HL-60/S4 (cell line): ENCODE data around the gene KRT83.
"Not testable (repeated sequence)": the region's sequence is repeated elsewhere in the genome, so short reads cannot be mapped to it uniquely, and the experiment has no call there.

Source experiments
- in situ Hi-C: fragments of 300-500 bp; cut with MboI; formaldehyde crosslinking; loops from 2 replicates; pipeline ENCODE4 v1.14.3; 2022; ENCODE audit warnings: low sequenced_read_pairs

KRT83 gene

GRCh38 chr12:52334185-52334584 lies 13.0 kb upstream of the KRT83 start:
- in situ Hi-C loops, result no loop called here

GRCh38 chr12:52333321-52333720 lies 12.1 kb upstream of the KRT83 start:
- in situ Hi-C loops, result no loop called here

GRCh38 chr12:52332381-52332780 lies 11.2 kb upstream of the KRT83 start:
- in situ Hi-C loops, result no loop called here

- in situ Hi-C loops, result no loop called here
Measured at GRCh38 chr12:52331833-52332232, 10.6 kb upstream of the KRT83 start.

GRCh38 chr12:52331039-52331438 lies 9.8 kb upstream of the KRT83 start:
- in situ Hi-C loops, result no loop called here

GRCh38 chr12:52327830-52328500 lies 6.8 kb upstream of the KRT83 start:
- in situ Hi-C loops, result no loop called here

GRCh38 chr12:52327052-52327829 lies 6.0 kb upstream of the KRT83 start:
- in situ Hi-C loops, result no loop called here

GRCh38 chr12:52324153-52324444 lies 2.9 kb upstream of the KRT83 start:
- in situ Hi-C loops, result no loop called here

- in situ Hi-C loops, result no loop called here
Measured at GRCh38 chr12:52323416-52324152, 2.4 kb upstream of the KRT83 start.

GRCh38 chr12:52323001-52323400 lies 1.8 kb upstream of the KRT83 start:
- in situ Hi-C loops, result no loop called here

GRCh38 chr12:52322069-52322468 lies 871 bp upstream of the KRT83 start:
- in situ Hi-C loops, result no loop called here

- in situ Hi-C loops, result no loop called here
Measured at GRCh38 chr12:52321418-52321817, 220 bp upstream of the KRT83 start.

- in situ Hi-C loops, result no loop called here
Measured at GRCh38 chr12:52319097-52319496, 2.1 kb downstream of the KRT83 start.

- in situ Hi-C loops, result no loop called here
Measured at GRCh38 chr12:52318241-52318990, 2.8 kb downstream of the KRT83 start.

GRCh38 chr12:52317468-52318052 lies 3.6 kb downstream of the KRT83 start:
- in situ Hi-C loops, result no loop called here

- in situ Hi-C loops, result no loop called here
Measured at GRCh38 chr12:52316701-52317100, 4.5 kb downstream of the KRT83 start.

- in situ Hi-C loops, result no loop called here
Measured at GRCh38 chr12:52316290-52316689, 4.9 kb downstream of the KRT83 start.

GRCh38 chr12:52315721-52316120 lies 5.5 kb downstream of the KRT83 start:
- in situ Hi-C loops, result not testable (repeated sequence)

- in situ Hi-C loops, result no loop called here
Measured at GRCh38 chr12:52314511-52314910, 6.7 kb downstream of the KRT83 start.

GRCh38 chr12:52313926-52314325 lies 7.3 kb downstream of the KRT83 start:
- in situ Hi-C loops, result no loop called here

- in situ Hi-C loops, result no loop called here
Measured at GRCh38 chr12:52313461-52313860, 7.7 kb downstream of the KRT83 start.
